ENCODE measurements around the gene NLRC4.
"Not testable (repeated sequence)": the region's sequence is repeated elsewhere in the genome, so short reads cannot be mapped to it uniquely, and the experiment has no call there.

Gene NLRC4

GRCh38 chr2:32264422-32265105 is at the start of gene NLRC4:
Gene NLRC4, minus strand, starts transcription at chr2:32264886. Its CDS starts 8,111 bp downstream, at chr2:32256775.
- DNase-seq: no peak

GRCh38 chr2:32310577-32310976 is 45.9 kb upstream of the NLRC4 start:
- DNase-seq: no peak

GRCh38 chr2:32293966-32294562 is 29.4 kb upstream of the NLRC4 start:
- not testable (repeated sequence) for DNase-seq

- not testable (repeated sequence) for DNase-seq
Measured at GRCh38 chr2:32293493-32293892, 28.8 kb upstream of the NLRC4 start.

GRCh38 chr2:32291746-32292145 is 27.1 kb upstream of the NLRC4 start:
- no peak for DNase-seq

GRCh38 chr2:32290000-32290339 is 25.3 kb upstream of the NLRC4 start:
- no peak for DNase-seq

- DNase-seq: no peak
Measured at GRCh38 chr2:32289165-32289999, 24.7 kb upstream of the NLRC4 start.

GRCh38 chr2:32284321-32284720 is 19.6 kb upstream of the NLRC4 start:
- DNase-seq: no peak

- DNase-seq: no peak
Measured at GRCh38 chr2:32278478-32278853, 13.8 kb upstream of the NLRC4 start.

- DNase-seq: peak; percentile 89
Measured at GRCh38 chr2:32277674-32278477, 13.2 kb upstream of the NLRC4 start, which contains the start of gene YIPF4. Gene YIPF4, plus strand, starts transcription at chr2:32277904. Its CDS starts 252 bp downstream, at chr2:32278156.

- DNase-seq: no peak
Measured at GRCh38 chr2:32277363-32277673, 12.6 kb upstream of the NLRC4 start.

GRCh38 chr2:32275790-32276189 is 11.1 kb upstream of the NLRC4 start:
- not testable (repeated sequence) for DNase-seq

- DNase-seq: no peak
Measured at GRCh38 chr2:32274289-32274688, 9.6 kb upstream of the NLRC4 start.

GRCh38 chr2:32272279-32272678 is 7.6 kb upstream of the NLRC4 start:
- DNase-seq: no peak

GRCh38 chr2:32271063-32271462 is 6.4 kb upstream of the NLRC4 start:
- no peak for DNase-seq

GRCh38 chr2:32262105-32262504 is 2.6 kb downstream of the NLRC4 start:
- DNase-seq: no peak

- no peak for DNase-seq
Measured at GRCh38 chr2:32260376-32260775, 4.3 kb downstream of the NLRC4 start.

GRCh38 chr2:32258242-32258641 is 6.4 kb downstream of the NLRC4 start:
- no peak for DNase-seq

GRCh38 chr2:32250290-32250689 is 14.4 kb downstream of the NLRC4 start:
- DNase-seq: no peak

- no peak for DNase-seq
Measured at GRCh38 chr2:32249731-32250236, 14.9 kb downstream of the NLRC4 start.

GRCh38 chr2:32248299-32248698 is 16.4 kb downstream of the NLRC4 start:
- DNase-seq: no peak

- DNase-seq: no peak
Measured at GRCh38 chr2:32246911-32247310, 17.8 kb downstream of the NLRC4 start.

- no peak for DNase-seq
Measured at GRCh38 chr2:32242331-32242730, 22.4 kb downstream of the NLRC4 start.

Measured in activated CD8-positive, alpha-beta memory T cell treated with anti-CD3 and anti-CD28 coated beads, Interleukin-2, amount 50 U/mL, for 4 hours (primary cell).